Stimulated activated CD8-positive, alpha-beta memory T cell treated with anti-CD3 and anti-CD28 coated beads, Interleukin-4, amount 100 ng/mL, for 4 hours (primary cell): Measurements from ENCODE around the gene STARD3NL.
"Not testable (repeated sequence)": the region's sequence is repeated elsewhere in the genome, so short reads cannot be mapped to it uniquely, and the experiment has no call there.

Experiments used
- DNase-seq, 2 donors: peaks; one replicate each; pipeline ENCODE4 v3.0.0-alpha.2; 2020; ENCODE audit warnings: low read depth in 2 of 2, low spot score in 1 of 2

The STARD3NL gene

DNA sequence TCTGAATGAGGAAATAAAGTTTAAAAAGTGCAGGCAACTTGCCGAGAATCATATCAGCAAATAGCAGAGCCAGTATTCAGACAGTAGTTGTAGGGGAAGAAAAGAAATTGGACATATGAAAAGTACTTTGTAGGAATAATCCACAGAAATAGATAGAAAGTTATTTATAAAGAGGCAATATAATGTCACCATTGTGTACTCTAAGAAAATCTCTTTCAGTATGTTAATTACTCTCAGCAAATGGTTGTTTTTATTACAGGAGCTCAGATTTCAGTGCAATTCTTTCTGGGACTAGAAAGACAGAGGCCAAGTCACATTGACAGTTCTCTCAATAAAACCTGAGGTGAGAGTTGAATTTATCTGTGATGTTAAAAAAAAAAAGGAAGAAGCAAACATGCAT, 85.2 kb downstream of the STARD3NL start:
- DNase-seq, result not testable (repeated sequence)

DNA sequence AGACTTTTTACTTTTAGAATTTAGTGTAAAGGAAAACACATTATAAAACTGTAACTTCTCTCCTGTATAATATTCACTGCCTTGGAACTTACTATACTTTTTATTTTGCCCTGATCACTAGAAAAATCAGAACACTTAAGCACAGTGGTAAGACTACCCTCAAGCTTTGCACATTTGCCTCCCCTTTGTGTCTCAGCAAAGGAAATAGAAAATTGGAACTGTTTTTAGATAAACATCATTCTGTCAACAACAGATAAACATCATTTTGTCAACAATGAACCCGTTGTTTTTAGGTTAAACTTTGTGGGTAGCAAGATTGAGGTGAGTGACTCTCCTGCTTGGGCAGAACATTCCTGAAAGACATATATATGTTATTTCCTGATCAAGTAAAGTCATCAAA, 86.6 kb downstream of the STARD3NL start:
- not testable (repeated sequence) for DNase-seq

DNA sequence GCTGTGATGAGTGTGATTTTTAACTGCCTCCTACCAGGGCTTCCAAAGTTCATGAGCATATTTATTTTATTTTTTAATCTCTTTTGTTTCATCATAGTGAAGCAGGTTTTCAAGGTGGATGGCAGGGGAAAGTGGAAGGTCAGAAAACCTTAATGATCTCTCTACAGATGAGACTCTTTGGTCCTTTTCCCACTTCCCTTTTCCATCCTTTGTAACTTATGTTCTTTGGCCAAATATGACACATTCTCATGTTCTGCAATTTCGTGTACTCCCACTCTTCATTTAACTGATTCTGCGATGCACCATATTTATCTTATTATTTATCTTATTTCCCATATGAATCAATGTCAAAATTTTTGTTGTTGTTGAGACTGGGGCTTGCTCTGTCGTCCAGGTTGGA, 87.9 kb downstream of the STARD3NL start:
- DNase-seq, result not testable (repeated sequence)

GRCh38 chr7:38269704-38270346, 91.8 kb downstream of the STARD3NL start:
- not testable (repeated sequence) for DNase-seq

- DNase-seq, result not testable (repeated sequence)
Observed at GRCh38 chr7:38270405-38270804, 92.4 kb downstream of the STARD3NL start.

DNA sequence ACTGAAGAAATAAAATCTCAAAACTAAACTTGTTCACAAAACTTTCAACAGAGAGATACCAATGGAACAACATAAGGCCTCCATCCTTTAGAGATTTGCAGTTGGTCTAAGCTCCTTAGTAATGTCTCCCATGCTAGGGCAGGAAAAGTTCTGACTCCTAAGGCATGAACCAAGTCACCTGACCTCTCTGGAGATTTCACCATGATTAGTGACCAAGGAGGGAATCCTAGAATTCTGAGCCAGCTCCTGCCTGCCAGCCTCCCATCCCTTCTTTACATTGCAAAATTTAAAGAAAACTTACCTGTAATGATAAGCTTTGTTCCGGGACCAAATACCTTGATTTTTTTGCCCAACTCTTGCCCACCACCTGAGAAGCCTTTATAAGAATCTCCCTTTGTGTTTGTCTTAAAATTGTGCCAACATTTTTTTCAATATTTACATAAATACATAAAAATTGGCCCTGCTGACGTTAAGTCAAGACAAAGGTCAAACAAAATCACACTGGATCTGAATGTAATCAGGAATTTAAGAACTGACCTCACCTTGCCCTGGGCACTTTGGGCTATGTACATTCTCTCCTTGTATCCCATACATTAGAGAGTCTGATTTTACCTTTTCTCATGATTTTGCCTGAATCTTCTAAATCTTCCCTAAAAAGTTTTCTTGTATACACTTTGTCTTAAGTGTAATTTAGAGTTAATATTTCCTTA, 95.4 kb downstream of the STARD3NL start, which contains the start of gene TARP:
TSS of gene TARP (minus strand) at position 351 of the 710 bp plus-strand sequence.
- DNase-seq, result no peak

DNA sequence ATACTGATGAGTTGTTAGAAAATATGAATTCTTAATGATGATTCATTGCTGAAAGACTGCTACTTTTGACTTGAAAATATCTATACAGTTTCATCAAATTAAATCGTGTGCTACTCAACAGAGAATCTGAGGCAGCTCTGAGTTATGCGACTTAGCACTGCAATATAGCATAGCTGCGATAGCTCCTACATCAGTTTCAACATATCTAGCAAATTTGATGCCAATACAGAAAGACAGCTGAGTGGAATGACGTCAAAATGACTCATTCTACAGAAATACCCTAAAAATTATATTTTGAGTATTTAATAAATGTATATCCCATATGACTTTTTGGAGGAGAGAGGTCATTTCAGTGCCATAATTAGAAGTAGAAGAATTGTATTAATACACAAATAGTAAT, 96.4 kb downstream of the STARD3NL start:
- no peak for DNase-seq

- no peak for DNase-seq
Observed at GRCh38 chr7:38274927-38275620, 97.0 kb downstream of the STARD3NL start.

GRCh38 chr7:38276096-38276877, 98.2 kb downstream of the STARD3NL start:
- no peak for DNase-seq

DNA sequence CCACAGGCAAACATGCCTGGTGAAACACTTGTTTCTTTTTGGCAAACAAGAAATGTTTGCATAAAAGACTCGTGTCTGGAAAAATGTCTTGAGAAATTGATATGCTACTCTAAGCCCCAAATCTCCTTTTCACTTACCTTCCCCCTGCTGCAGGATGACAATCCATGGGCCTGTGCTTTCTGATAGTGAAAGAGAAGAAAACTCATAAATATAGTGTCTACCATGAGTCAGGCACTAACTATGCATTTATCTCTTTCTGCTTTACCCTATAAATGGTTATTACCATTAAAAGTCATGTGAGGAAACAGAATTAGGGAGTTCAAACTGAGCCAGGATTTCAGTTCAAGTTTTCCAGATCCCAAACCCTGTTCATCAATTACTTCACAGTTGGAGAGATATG, 102.0 kb downstream of the STARD3NL start:
- DNase-seq, result no peak
